Ascending aorta (tissue), 2 donors: ENCODE results near the gene TTLL6. TPM values are rescaled to one million over a fixed set of nuclear protein-coding genes. Genes with fewer than 3 reads are reported as not detected.
A peak's percentile ranks its signal among the peaks of the same experiment; 100 is the strongest.

Experiments used
- DNase-seq, 2 donors: peaks; one replicate each; pipeline ENCODE4 v3.0.0-alpha.2; 2019; ENCODE audit warnings: low spot score in 2 of 2
- H3K27ac ChIP-seq, 2 donors: fragments of 200-600 bp; sonication (generic); one replicate each; pipeline ENCODE4 v1.5.1; 2016 to 2017; ENCODE audit warnings: mild to moderate bottlenecking in 1 of 2
- H3K27me3 ChIP-seq: fragments of 200-600 bp; sonication (generic); one replicate; pipeline ENCODE4 v1.5.1; 2017
- H3K36me3 ChIP-seq, 2 donors: fragments of 200-600 bp; sonication (generic); one replicate each; pipeline ENCODE4 v1.5.1; 2016
- H3K4me1 ChIP-seq, 2 donors: fragments of 200-600 bp; sonication (generic); one replicate each; pipeline ENCODE4 v1.5.1; 2016 to 2017; ENCODE audit warnings: mild to moderate bottlenecking in 1 of 2
- H3K4me3 ChIP-seq, 2 donors: fragments of 200-600 bp; sonication (generic); one replicate each; pipeline ENCODE4 v1.5.1; 2016 to 2017; ENCODE audit warnings: mild to moderate bottlenecking in 1 of 2
- H3K9me3 ChIP-seq, 2 donors: fragments of 200-600 bp; sonication (generic); one replicate each; pipeline ENCODE4 v1.5.1; 2016
- intact Hi-C: fragments of 100-400 bp; cut with DNase I; formaldehyde crosslinking; loops from one replicate; pipeline ENCODE4 v1.15.1; 2023
- total RNA-seq: library from RNA; depleted of rRNA; stranded (reverse); fragments of >200 nt; gene quantifications from one replicate; pipeline ENCODE4 v1.1.0, GENCODE V29; 2016
- TF ChIP-seq, protein P1 (sequence below), 3 experiments: fragments of 200-600 bp in 2 of 3; fragments of 450-650 bp in 1 of 3; sonication (generic) in 2 of 3; IDR thresholded peaks; one replicate each; pipeline ENCODE4 v1.5.1; 2016 to 2019; ENCODE audit warnings: antibody characterized with exemption in 3 of 3, mild to moderate bottlenecking in 1 of 3, moderate library complexity in 1 of 3

TTLL6 gene
- total RNA-seq, 1 donor from 2014 or later, result not detected

DNA sequence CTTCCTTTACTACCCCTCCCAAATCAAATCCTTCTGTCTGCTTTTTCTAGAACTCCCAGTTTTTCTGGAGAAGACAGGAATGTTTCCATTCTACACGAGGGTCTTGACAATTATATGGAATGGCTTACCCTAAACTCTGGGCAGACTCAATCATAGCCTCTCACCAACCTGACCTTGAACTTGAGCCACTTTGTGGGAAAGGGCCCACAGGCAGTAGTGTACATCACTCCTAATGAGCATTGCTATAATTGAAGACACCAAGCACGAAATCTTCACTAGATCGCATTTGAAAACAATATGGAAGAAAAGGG lies 86.8 kb downstream of the TTLL6 start:
- DNase-seq, result no peak
- TF ChIP-seq, protein P1, sequence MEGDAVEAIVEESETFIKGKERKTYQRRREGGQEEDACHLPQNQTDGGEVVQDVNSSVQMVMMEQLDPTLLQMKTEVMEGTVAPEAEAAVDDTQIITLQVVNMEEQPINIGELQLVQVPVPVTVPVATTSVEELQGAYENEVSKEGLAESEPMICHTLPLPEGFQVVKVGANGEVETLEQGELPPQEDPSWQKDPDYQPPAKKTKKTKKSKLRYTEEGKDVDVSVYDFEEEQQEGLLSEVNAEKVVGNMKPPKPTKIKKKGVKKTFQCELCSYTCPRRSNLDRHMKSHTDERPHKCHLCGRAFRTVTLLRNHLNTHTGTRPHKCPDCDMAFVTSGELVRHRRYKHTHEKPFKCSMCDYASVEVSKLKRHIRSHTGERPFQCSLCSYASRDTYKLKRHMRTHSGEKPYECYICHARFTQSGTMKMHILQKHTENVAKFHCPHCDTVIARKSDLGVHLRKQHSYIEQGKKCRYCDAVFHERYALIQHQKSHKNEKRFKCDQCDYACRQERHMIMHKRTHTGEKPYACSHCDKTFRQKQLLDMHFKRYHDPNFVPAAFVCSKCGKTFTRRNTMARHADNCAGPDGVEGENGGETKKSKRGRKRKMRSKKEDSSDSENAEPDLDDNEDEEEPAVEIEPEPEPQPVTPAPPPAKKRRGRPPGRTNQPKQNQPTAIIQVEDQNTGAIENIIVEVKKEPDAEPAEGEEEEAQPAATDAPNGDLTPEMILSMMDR (IDR thresholded peaks at IDR 0.05), result no peak
- Histone ChIP-seq H3K36me3 (no peaks in the 10 kb centered on the region), H3K4me1 (peaks cover 6% of the 10 kb centered on the region in 2 donors), H3K9me3 (no peaks in the 10 kb centered on the region), H3K27me3 (peaks cover 46% of the 10 kb centered on the region), H3K4me3 (no peak overlapping the region), H3K27ac (no peak overlapping the region)
- intact Hi-C loops, result no loop called here

DNA sequence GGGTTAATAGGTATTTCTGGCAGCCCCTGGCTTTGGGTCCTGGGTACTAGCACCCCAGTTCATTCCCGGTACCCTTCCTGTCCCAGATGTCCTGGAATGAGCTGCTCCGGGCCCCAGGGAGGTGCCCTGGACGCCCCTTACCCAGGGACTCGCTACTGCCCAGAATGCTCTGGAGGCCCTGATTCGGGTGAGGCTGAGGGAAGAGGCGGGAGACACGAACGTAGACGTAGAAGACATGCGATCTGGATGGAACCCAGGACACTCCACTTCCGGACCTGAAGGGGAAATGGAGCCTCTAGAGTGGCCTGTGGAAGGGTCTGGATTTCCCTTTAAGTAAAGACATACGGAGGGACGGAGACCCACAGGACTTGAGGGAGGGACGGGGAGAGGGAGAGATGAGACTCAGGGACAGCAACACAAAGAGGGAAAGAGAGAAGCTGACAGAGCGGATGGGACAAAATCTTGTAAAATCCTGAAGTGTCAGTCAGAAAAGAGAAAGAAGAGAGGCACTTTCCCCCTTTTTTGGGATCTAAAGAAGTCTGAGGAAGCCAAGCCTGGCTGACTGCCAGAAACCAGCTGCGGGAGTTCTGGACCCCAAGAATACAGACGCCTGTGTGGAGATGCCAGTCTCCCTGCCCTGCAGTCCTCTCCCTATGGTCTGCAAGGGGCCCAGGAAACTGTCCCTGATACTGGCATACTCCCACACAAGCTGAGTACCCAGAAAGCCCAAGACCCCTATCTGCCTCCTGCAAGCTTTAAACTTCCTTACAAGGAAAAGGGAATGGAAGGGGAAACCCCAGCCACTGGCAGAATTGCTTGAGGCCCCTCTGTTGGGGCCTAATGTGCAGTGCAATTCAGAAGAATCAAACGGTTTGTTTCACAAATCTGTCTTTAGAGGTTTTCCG lies 87.4 kb downstream of the TTLL6 start:
- intact Hi-C loops, result loop anchor here (5.0 kb wide), 1 partner anchor 268 kb away; the partner anchor contains the start of gene IGF2BP1
- DNase-seq, result no peak
- Histone ChIP-seq H3K36me3 (no peaks in the 10 kb centered on the region), H3K27ac (no peak overlapping the region), H3K4me3 (no peak overlapping the region), H3K9me3 (no peaks in the 10 kb centered on the region), H3K4me1 (peaks cover 6 to 11% of the 10 kb centered on the region in 2 donors), H3K27me3 (peaks cover 51% of the 10 kb centered on the region)
- TF ChIP-seq, protein P1 (IDR thresholded peaks at IDR 0.05), result no peak

DNA sequence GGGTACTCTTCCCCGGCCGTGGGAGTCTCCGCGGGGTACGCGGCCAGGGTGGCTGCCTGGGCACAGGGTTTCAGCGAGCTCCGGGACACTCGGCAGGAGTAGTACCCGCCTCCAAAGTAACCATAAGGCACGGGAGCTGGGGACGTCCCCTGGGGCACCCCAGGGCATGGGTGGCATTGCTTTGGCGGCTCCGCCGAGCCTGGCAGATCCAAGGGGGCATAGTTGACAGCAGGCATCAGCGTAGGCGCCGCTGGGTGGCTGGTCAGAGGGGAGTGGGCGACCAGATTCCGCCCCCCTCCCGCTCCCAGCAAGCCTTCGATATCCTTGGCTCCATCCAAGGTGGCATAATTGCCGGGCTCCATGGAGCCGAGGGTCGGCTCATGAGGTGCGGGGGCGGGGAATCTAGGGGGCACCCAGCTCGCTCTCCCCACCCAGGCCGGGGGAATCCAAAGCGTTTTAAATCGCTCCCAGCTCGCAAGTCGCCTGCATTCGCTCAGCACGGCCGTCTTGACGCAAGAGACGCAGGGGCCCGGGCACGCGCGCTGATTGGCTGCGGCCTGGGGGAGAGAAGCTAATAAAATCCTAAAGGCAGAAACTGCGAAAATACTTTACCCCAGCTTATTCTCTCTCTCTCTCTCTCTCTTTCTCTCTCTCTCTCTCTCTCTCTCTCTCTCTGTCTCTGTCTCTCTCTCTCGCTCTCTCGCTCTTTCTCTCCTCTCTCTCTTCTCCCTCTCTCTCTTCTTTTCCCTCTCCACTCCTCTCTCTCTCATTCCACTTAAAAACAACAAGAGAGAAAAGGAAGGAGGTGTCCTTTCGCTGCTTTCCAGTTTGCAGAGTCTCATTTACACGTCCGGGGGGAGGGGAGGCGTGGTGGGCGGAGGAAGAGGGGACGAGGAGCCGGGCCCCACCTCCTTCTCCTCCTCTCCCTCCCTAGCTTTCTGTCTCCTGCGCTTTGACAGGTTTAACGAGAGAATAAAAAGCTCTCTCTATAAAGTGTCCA lies 88.5 kb downstream of the TTLL6 start, which contains the start of gene HOXB13:
Gene HOXB13 (minus strand): TSS at position 519 of the 1,000 bp plus-strand sequence. CDS start 157 bp downstream, at position 362.
- no peak for DNase-seq
- Histone ChIP-seq H3K27me3 (peaks cover 61% of the 10 kb centered on the region), H3K36me3 (no peaks in the 10 kb centered on the region), H3K4me1 (peaks cover 6 to 11% of the 10 kb centered on the region in 2 donors), H3K9me3 (no peaks in the 10 kb centered on the region), H3K27ac (no peak within 1 kb of the TSS), H3K4me3 (peak within 1 kb of the TSS; percentile 11 to 31)
- intact Hi-C loops, result loop anchor here (5.0 kb wide), 1 partner anchor 269 kb away; the partner anchor contains the start of gene IGF2BP1
- TF ChIP-seq, protein P1 (IDR thresholded peaks at IDR 0.05), result no peak

DNA sequence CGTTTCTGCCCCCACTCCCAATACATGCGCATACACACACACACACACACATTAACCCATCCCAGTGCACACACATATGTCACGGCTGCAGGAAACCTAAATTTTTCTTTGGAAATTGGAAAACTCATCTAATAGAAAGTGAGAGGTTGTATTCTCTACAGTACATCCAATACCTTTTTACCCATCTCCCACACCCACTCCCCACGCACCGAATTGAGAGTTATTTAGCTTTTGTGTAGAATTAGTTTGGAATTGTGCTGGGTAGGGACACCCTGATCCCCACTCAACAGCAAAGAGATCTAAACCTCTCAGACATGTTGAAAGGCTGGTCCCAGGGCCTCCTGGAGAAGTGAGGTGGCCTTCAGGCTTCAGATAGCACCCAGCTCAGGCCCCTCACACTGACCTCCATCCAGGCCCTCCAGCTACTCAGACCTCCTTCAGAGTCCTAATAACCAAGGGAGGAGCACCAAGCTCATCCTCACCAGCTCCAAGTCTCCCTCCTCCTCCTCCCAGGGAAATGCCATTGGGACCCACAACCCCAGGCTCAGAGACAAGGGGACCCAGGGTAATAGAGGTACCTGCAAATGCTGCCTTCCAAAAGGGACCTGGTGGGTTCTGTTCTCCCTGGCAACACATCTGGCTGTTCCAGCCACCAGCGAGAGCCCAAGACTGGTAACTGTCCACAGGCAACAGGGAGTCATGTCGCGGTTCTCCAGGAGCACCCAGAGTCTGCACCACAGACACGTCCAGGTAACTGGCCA lies 89.4 kb downstream of the TTLL6 start:
- peaks cover 59% of the 10 kb centered on the region for H3K27me3 ChIP-seq
- no peak overlapping the region for H3K4me3 ChIP-seq
- intact Hi-C loops, result loop anchor here (5.0 kb wide), 1 partner anchor 270 kb away; the partner anchor contains the start of gene IGF2BP1
- TF ChIP-seq, protein P1 (IDR thresholded peaks at IDR 0.05), result no peak
- no peak for DNase-seq
- no peaks in the 10 kb centered on the region for H3K9me3 ChIP-seq
- no peaks in the 10 kb centered on the region for H3K36me3 ChIP-seq
- H3K27ac ChIP-seq, result no peak overlapping the region
- peaks cover 6 to 11% of the 10 kb centered on the region in 2 donors for H3K4me1 ChIP-seq

DNA sequence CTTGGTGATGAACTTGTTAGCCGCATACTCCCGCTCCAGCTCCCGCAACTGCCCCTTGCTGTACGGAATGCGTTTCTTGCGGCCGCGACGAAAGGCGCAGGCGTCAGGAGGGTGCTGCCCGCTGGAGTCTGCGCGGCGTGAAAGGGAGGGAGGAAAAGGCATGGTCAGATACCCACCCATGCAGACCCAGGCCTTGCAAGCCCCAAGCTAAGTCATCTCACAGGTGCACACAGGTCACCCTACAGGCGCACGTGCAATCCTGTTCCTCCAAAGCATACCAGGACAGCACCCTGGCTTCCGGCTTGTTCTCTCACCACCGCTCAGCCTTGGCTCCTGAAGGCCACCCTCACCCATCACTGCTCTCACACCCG lies 90.1 kb downstream of the TTLL6 start:
- intact Hi-C loops, result loop anchor here (5.0 kb wide), 1 partner anchor 270 kb away; the partner anchor contains the start of gene IGF2BP1
- H3K36me3 ChIP-seq, result no peaks in the 10 kb centered on the region
- TF ChIP-seq, protein P1 (IDR thresholded peaks at IDR 0.05), result no peak
- H3K27me3 ChIP-seq, result peaks cover 60% of the 10 kb centered on the region
- DNase-seq, result no peak
- peaks cover 6 to 11% of the 10 kb centered on the region in 2 donors for H3K4me1 ChIP-seq
- no peaks in the 10 kb centered on the region for H3K9me3 ChIP-seq
- no peak overlapping the region for H3K27ac ChIP-seq
- no peak overlapping the region for H3K4me3 ChIP-seq
